ENCODE measurements around the gene ASTN2. TPM values are rescaled to one million over a fixed set of nuclear protein-coding genes. Genes with fewer than 3 reads are reported as not detected.
A peak's percentile ranks its signal among the peaks of the same experiment; 100 is the strongest.

The ASTN2 gene
- total RNA-seq, 1 donor from 2014 or later: 13.6 TPM

- Histone ChIP-seq H3K4me2 (ENCODE audit: low read length) (no peak overlapping the region), H3K4me3 (ENCODE audit: insufficient read depth, low read depth, low read length) (no peak overlapping the region), H3K79me2 (ENCODE audit: insufficient read depth, low read length) (no peaks in the 10 kb centered on the region), H3K4me1 (ENCODE audit: insufficient read depth, low read length) (no peaks in the 10 kb centered on the region), H3K27me3 (ENCODE audit: insufficient read depth, low read length) (peaks cover 3% of the 10 kb centered on the region), H4K20me1 (ENCODE audit: insufficient read depth, low read length) (no peaks in the 10 kb centered on the region), H3K36me3 (ENCODE audit: insufficient read depth, low read length) (no peaks in the 10 kb centered on the region), H3K27ac (ENCODE audit: low read depth, low read length) (no peak overlapping the region), H2AFZ (ENCODE audit: low read depth, low read length) (no peak overlapping the region), H3K9ac (ENCODE audit: low read length) (no peak overlapping the region), H3K9me3 (ENCODE audit: insufficient read depth, low read depth, low read length) (no peaks in the 10 kb centered on the region)
- TF ChIP-seq EZH2 (IDR thresholded peaks at IDR 0.05; ENCODE audit: insufficient read depth, low read length): no peak
- TF ChIP-seq, protein P1, sequence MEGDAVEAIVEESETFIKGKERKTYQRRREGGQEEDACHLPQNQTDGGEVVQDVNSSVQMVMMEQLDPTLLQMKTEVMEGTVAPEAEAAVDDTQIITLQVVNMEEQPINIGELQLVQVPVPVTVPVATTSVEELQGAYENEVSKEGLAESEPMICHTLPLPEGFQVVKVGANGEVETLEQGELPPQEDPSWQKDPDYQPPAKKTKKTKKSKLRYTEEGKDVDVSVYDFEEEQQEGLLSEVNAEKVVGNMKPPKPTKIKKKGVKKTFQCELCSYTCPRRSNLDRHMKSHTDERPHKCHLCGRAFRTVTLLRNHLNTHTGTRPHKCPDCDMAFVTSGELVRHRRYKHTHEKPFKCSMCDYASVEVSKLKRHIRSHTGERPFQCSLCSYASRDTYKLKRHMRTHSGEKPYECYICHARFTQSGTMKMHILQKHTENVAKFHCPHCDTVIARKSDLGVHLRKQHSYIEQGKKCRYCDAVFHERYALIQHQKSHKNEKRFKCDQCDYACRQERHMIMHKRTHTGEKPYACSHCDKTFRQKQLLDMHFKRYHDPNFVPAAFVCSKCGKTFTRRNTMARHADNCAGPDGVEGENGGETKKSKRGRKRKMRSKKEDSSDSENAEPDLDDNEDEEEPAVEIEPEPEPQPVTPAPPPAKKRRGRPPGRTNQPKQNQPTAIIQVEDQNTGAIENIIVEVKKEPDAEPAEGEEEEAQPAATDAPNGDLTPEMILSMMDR (IDR thresholded peaks at IDR 0.05; ENCODE audit: insufficient read depth, low read depth, low read length): peak; percentile 80
- DNase-seq (ENCODE audit: low read depth): peak; percentile 60
- Mint-ChIP-seq H3K4me1 (ENCODE audit: low read depth, unreplicated experiment) (peaks cover 6% of the 10 kb centered on the region), H3K27me3 (ENCODE audit: low read depth, unreplicated experiment) (no peaks in the 10 kb centered on the region), H3K27ac (ENCODE audit: unreplicated experiment) (no peak overlapping the region), H3K9me3 (ENCODE audit: unreplicated experiment) (no peaks in the 10 kb centered on the region), H3K4me3 (ENCODE audit: unreplicated experiment) (no peak overlapping the region), H3K36me3 (ENCODE audit: low read depth, unreplicated experiment) (no peaks in the 10 kb centered on the region)
- FAIRE-seq: peak; percentile 60
Measured at GRCh38 chr9:116661037-116661954, 753.6 kb downstream of the ASTN2 start.

DNA sequence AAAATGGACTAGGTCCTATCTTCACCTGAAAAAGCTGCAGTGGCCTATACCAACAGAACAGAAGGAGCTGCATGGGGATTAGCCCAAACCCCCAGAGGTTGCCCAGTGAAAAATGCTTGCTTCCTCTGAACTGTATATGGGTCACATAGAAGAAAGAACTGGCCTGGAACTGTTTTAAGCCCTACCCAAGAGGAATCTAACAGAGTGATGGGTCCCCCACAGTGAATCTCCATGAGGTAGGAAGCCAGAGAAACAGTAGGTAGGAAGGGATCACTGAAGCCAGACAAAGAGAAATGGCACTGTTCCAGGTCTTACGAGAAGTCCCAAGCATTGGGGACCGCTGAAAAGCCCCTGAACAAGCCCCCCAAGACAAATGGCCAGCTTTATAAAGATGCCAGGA, 756.6 kb downstream of the ASTN2 start:
- Mint-ChIP-seq H3K27ac (ENCODE audit: unreplicated experiment) (no peak overlapping the region), H3K4me1 (ENCODE audit: low read depth, unreplicated experiment) (peaks cover 6% of the 10 kb centered on the region), H3K9me3 (ENCODE audit: unreplicated experiment) (no peaks in the 10 kb centered on the region), H3K27me3 (ENCODE audit: low read depth, unreplicated experiment) (no peaks in the 10 kb centered on the region), H3K36me3 (ENCODE audit: low read depth, unreplicated experiment) (no peaks in the 10 kb centered on the region), H3K4me3 (ENCODE audit: unreplicated experiment) (no peak overlapping the region)
- no peak for DNase-seq (ENCODE audit: low read depth)
- no peak for FAIRE-seq
- no peak overlapping the region for H2AFZ ChIP-seq (ENCODE audit: low read depth, low read length)
- no peak overlapping the region for H3K4me2 ChIP-seq (ENCODE audit: low read length)
- no peaks in the 10 kb centered on the region for H3K79me2 ChIP-seq (ENCODE audit: insufficient read depth, low read length)
- H3K4me3 ChIP-seq (ENCODE audit: insufficient read depth, low read depth, low read length): no peak overlapping the region
- H3K27me3 ChIP-seq (ENCODE audit: insufficient read depth, low read length): peaks cover 3% of the 10 kb centered on the region
- no peaks in the 10 kb centered on the region for H4K20me1 ChIP-seq (ENCODE audit: insufficient read depth, low read length)
- H3K4me1 ChIP-seq (ENCODE audit: insufficient read depth, low read length): no peaks in the 10 kb centered on the region
- no peaks in the 10 kb centered on the region for H3K36me3 ChIP-seq (ENCODE audit: insufficient read depth, low read length)
- TF ChIP-seq, protein P1 (IDR thresholded peaks at IDR 0.05; ENCODE audit: insufficient read depth, low read depth, low read length): no peak
- no peak for TF ChIP-seq EZH2 (IDR thresholded peaks at IDR 0.05; ENCODE audit: insufficient read depth, low read length)
- H3K9ac ChIP-seq (ENCODE audit: low read length): no peak overlapping the region
- H3K27ac ChIP-seq (ENCODE audit: low read depth, low read length): no peak overlapping the region
- H3K9me3 ChIP-seq (ENCODE audit: insufficient read depth, low read depth, low read length): no peaks in the 10 kb centered on the region

GRCh38 chr9:116656977-116657376, 757.9 kb downstream of the ASTN2 start:
- Histone ChIP-seq H3K27me3 (ENCODE audit: insufficient read depth, low read length) (peaks cover 3% of the 10 kb centered on the region), H4K20me1 (ENCODE audit: insufficient read depth, low read length) (no peaks in the 10 kb centered on the region), H3K36me3 (ENCODE audit: insufficient read depth, low read length) (no peaks in the 10 kb centered on the region), H3K79me2 (ENCODE audit: insufficient read depth, low read length) (no peaks in the 10 kb centered on the region), H2AFZ (ENCODE audit: low read depth, low read length) (no peak overlapping the region), H3K9ac (ENCODE audit: low read length) (no peak overlapping the region), H3K4me1 (ENCODE audit: insufficient read depth, low read length) (no peaks in the 10 kb centered on the region), H3K4me2 (ENCODE audit: low read length) (no peak overlapping the region), H3K27ac (ENCODE audit: low read depth, low read length) (no peak overlapping the region), H3K9me3 (ENCODE audit: insufficient read depth, low read depth, low read length) (no peaks in the 10 kb centered on the region), H3K4me3 (ENCODE audit: insufficient read depth, low read depth, low read length) (no peak overlapping the region)
- no peak overlapping the region for H3K27ac Mint-ChIP-seq (ENCODE audit: unreplicated experiment)
- H3K9me3 Mint-ChIP-seq (ENCODE audit: unreplicated experiment): no peaks in the 10 kb centered on the region
- H3K36me3 Mint-ChIP-seq (ENCODE audit: low read depth, unreplicated experiment): no peaks in the 10 kb centered on the region
- no peaks in the 10 kb centered on the region for H3K27me3 Mint-ChIP-seq (ENCODE audit: low read depth, unreplicated experiment)
- H3K4me1 Mint-ChIP-seq (ENCODE audit: low read depth, unreplicated experiment): peaks cover 6% of the 10 kb centered on the region
- DNase-seq (ENCODE audit: low read depth) (no peak), FAIRE-seq (no peak)
- no peak for TF ChIP-seq EZH2 (IDR thresholded peaks at IDR 0.05; ENCODE audit: insufficient read depth, low read length)
- TF ChIP-seq, protein P1 (IDR thresholded peaks at IDR 0.05; ENCODE audit: insufficient read depth, low read depth, low read length): no peak
- no peak overlapping the region for H3K4me3 Mint-ChIP-seq (ENCODE audit: unreplicated experiment)
